ENCODE data around the gene ARID4A. TPM values are rescaled to one million over a fixed set of nuclear protein-coding genes. Genes with fewer than 3 reads are reported as not detected.

Gene ARID4A
- total RNA-seq, 3 donors from 2014 or later: 26.3 to 34.6 (median 30.5) TPM

DNA sequence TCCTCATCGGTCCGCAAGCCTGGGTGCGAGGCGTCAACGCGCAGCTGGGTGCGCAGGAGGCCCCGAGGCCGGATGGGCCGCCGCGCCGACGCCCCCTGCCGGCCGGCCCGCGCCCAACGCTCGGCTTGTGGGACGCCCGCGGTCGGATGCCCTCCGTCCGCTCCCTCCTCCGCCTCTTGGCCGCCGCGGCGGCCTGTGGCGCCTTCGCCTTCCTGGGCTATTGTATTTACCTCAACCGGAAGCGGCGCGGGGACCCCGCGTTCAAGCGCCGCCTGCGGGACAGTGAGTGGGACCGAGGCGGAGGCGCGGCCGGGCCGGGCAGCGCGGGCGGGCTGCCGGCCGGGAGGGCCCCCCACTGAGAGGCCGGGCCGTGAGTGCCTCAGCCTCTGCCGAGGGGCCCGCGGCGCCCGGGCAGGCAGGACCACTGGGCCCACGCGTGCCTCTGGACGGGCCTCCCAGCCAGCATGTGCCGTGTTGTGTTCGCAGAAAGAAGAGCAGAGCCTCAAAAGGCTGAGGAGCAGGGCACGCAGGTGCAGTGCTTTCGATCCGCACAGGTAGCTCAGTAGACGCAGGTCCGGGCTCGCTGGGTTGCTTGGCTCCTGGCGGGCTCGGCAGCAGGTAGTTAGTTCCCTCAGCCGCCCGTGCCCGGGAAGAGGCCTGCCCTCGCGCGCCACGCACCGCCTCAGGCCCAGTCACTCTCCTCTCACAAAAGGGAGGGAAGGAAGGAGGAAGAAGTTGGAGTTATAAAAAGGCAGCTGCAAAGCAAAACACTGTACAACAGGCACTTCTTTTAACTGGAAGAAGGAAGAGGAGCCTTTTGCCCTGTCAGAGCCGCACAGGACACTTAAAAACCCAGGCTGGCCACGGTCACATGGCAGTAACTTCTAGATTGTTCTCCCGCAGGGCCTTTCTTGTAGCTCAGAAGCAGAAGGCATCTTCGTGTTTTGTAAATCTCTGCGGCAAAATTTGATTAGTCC lies 97.7 kb downstream of the ARID4A start, which contains the start of gene TOMM20L:
TSS of gene TOMM20L (plus strand) at position 119 of the 977 bp plus-strand sequence. CDS start at position 147, 28 bp downstream.
- TF ChIP-seq, protein P1, sequence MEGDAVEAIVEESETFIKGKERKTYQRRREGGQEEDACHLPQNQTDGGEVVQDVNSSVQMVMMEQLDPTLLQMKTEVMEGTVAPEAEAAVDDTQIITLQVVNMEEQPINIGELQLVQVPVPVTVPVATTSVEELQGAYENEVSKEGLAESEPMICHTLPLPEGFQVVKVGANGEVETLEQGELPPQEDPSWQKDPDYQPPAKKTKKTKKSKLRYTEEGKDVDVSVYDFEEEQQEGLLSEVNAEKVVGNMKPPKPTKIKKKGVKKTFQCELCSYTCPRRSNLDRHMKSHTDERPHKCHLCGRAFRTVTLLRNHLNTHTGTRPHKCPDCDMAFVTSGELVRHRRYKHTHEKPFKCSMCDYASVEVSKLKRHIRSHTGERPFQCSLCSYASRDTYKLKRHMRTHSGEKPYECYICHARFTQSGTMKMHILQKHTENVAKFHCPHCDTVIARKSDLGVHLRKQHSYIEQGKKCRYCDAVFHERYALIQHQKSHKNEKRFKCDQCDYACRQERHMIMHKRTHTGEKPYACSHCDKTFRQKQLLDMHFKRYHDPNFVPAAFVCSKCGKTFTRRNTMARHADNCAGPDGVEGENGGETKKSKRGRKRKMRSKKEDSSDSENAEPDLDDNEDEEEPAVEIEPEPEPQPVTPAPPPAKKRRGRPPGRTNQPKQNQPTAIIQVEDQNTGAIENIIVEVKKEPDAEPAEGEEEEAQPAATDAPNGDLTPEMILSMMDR (IDR thresholded peaks at IDR 0.05): peak; percentile 86
- Histone ChIP-seq H3K9me3 (no peaks in the 10 kb centered on the region), H3K4me3 (peak within 1 kb of the TSS; percentile 4), H3K36me3 (ENCODE audit: low read depth) (no peaks in the 10 kb centered on the region), H3K4me1 (ENCODE audit: low read depth) (peaks cover 4% of the 10 kb centered on the region)
- ATAC-seq (peak; percentile 96), DNase-seq (peak; percentile 77 to 88 (median 84))
- intact Hi-C loops (cut with DNase I, micrococcal nuclease): no loop called here

DNA sequence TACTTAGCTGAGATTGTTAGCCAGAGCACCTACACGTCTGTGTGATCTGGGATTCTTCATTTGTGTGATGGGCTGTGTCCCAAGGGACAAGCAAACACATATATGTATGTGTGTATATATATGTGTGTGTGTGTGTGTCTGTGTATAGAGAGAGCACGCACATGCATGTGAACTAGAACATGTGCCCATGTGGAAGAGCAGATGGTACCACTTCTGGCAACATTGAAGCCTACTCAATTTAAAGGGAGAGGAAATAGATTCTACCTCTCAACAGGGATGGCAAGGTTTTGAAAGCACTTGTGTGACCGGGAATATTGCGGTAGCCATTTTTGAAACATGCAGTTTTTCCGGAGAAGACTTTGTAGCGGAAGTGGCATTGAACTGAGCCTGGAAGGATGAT lies 98.8 kb downstream of the ARID4A start:
- peaks cover 4% of the 10 kb centered on the region for H3K4me1 ChIP-seq (ENCODE audit: low read depth)
- DNase-seq (no peak), ATAC-seq (no peak)
- H3K9me3 ChIP-seq: no peaks in the 10 kb centered on the region
- no peaks in the 10 kb centered on the region for H3K36me3 ChIP-seq (ENCODE audit: low read depth)
- intact Hi-C loops (cut with DNase I, micrococcal nuclease): no loop called here
- H3K4me3 ChIP-seq: no peak overlapping the region
- TF ChIP-seq, protein P1 (IDR thresholded peaks at IDR 0.05): no peak

DNA sequence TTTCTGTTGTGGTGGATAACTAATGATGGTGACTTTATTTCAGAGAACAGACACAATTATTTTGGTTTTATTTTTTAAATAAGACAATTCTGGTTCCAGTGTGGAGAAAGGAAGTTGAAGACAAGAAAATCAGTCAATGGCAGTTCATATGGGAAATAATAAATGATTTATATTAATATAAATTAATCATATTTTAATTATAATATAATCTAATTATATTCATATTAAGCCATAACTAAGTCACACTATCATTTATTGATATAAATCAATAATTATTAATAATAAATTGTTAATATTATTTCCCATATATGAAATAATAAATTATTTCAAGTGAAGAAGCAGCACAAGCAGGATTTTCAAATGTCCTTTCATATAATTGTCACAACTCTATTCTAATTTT lies 100.1 kb downstream of the ARID4A start:
- intact Hi-C loops (cut with DNase I, micrococcal nuclease): no loop called here

DNA sequence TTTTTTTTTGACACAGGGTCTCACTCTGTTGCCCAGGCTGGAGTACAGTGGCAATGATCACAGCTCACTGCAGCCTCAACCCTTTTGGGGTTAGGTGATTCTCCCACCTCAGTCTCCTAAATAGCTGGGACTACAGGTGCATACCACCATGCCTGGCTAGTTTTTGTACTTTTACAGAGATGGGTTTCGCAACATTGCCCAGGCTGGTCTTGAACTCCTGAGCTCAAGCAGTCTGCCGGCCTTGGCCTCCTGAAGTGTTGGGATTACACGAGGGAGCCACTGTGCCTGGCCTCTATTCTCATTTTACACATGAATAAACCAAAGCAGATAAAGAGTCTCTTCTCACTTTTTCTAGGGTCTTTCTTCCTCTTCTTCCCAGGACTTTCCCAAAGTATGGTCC lies 100.5 kb downstream of the ARID4A start:
- peaks cover 4% of the 10 kb centered on the region for H3K4me1 ChIP-seq (ENCODE audit: low read depth)
- H3K4me3 ChIP-seq: no peak overlapping the region
- TF ChIP-seq, protein P1 (IDR thresholded peaks at IDR 0.05): no peak
- H3K9me3 ChIP-seq: no peaks in the 10 kb centered on the region
- H3K36me3 ChIP-seq (ENCODE audit: low read depth): no peaks in the 10 kb centered on the region
- DNase-seq (no peak), ATAC-seq (no peak)
- intact Hi-C loops (cut with DNase I, micrococcal nuclease): no loop called here

More for the DNA sequence above, 100.1 kb downstream of the ARID4A start:
- DNase-seq (no peak), ATAC-seq (no peak)
- Histone ChIP-seq H3K9me3 (no peaks in the 10 kb centered on the region), H3K36me3 (ENCODE audit: low read depth) (no peaks in the 10 kb centered on the region), H3K4me1 (ENCODE audit: low read depth) (peaks cover 4% of the 10 kb centered on the region), H3K4me3 (no peak overlapping the region)
- TF ChIP-seq, protein P1 (IDR thresholded peaks at IDR 0.05): no peak

DNA sequence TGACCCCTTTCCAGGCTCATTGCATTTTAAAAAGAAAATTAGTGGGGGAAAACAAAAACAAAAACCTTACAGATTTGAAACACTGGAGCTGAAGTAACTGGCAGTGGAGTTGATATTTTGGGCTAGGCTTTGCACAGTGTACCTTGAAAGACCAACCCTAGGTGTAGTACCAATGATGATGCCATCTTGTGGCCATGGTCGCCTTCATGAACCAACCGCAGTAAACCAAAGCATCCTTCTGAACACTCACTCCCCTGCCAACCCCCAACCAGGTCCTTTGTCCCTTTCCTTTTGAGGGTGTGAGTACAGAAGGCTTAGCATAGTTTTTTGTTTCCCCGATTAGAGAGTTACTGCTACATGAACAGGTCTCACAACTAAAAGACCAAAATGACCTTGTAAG lies 103.2 kb downstream of the ARID4A start:
- no peak overlapping the region for H3K4me3 ChIP-seq
- H3K4me1 ChIP-seq (ENCODE audit: low read depth): peaks cover 3% of the 10 kb centered on the region
- no peaks in the 10 kb centered on the region for H3K36me3 ChIP-seq (ENCODE audit: low read depth)
- no peak for ATAC-seq
- TF ChIP-seq, protein P1 (IDR thresholded peaks at IDR 0.05): no peak
- intact Hi-C loops (cut with DNase I, micrococcal nuclease): no loop called here
- peak in 1 of 3 donors; percentile 14 for DNase-seq
- no peaks in the 10 kb centered on the region for H3K9me3 ChIP-seq

All from mucosa of descending colon (tissue), 3 donors.